WTC11 (cell line): ENCODE measurements around the gene AGPAT3. TPM values are rescaled to one million over a fixed set of nuclear protein-coding genes. Genes with fewer than 3 reads are reported as not detected.
A peak's percentile ranks its signal among the peaks of the same experiment; 100 is the strongest.

ENCODE experiments used
- ATAC-seq: fragments of 200-7000 bp; cut with Tn5 transposase; 2 replicates; pipeline ENCODE4 v1.10.0; 2021; ENCODE audit warnings: mild to moderate bottlenecking, moderate library complexity
- CTCF ChIA-PET: fragments of 300-600 bp; sonication (Branson Sonifier 250); formaldehyde crosslinking; loops from one replicate; lab custom pipeline; 2021; ENCODE audit warnings: antibody characterized with exemption; lab: Charles Lee
- POLR2A ChIA-PET: fragments of 350-600 bp; sonication (Branson Sonifier 250); formaldehyde crosslinking; loops from one replicate; lab custom pipeline; 2021; ENCODE audit warnings: antibody characterized with exemption; lab: Charles Lee
- DNase-seq: peaks from one replicate; pipeline ENCODE4 v3.0.0; 2021; ENCODE audit warnings: low spot score
- H3K27ac Mint-ChIP-seq: 2 replicates; pipeline ENCODE4 v1.8.0; 2021; ENCODE audit warnings: mixed read lengths
- H3K27me3 Mint-ChIP-seq: 2 replicates; pipeline ENCODE4 v1.8.0; 2021; ENCODE audit warnings: low read depth, mild to moderate bottlenecking, moderate library complexity, mixed read lengths
- H3K36me3 Mint-ChIP-seq: 2 replicates; pipeline ENCODE4 v1.8.0; 2021; ENCODE audit warnings: mixed read lengths
- H3K4me1 Mint-ChIP-seq: 2 replicates; pipeline ENCODE4 v1.8.0; 2022; ENCODE audit warnings: mixed read lengths
- H3K4me3 Mint-ChIP-seq: 2 replicates; pipeline ENCODE4 v1.8.0; 2021; ENCODE audit warnings: mild to moderate bottlenecking, moderate library complexity, mixed read lengths
- H3K9me3 Mint-ChIP-seq: 2 replicates; pipeline ENCODE4 v1.8.0; 2021; ENCODE audit warnings: mixed read lengths
- AFF4 ChIP-seq: sonication (generic); formaldehyde crosslinking; IDR thresholded peaks from 2 replicates; pipeline ENCODE4 v1.8.1; 2023; ENCODE audit warnings: mild to moderate bottlenecking, missing genetic modification reagents, borderline replicate concordance
- E2F5 ChIP-seq: sonication (generic); formaldehyde crosslinking; IDR thresholded peaks from 2 replicates; pipeline ENCODE4 v1.8.1; 2022; ENCODE audit warnings: mild to moderate bottlenecking, moderate library complexity, missing genetic modification reagents
- ERG ChIP-seq: fragments of 250-450 bp; sonication (Bioruptor Pico); IDR thresholded peaks from 2 replicates; pipeline ENCODE4 v1.8.0; 2021; ENCODE audit warnings: mild to moderate bottlenecking
- GRHL2 ChIP-seq: fragments of 250-450 bp; sonication (Bioruptor Pico); IDR thresholded peaks from 2 replicates; pipeline ENCODE4 v1.8.0; 2022; ENCODE audit warnings: mild to moderate bottlenecking, moderate library complexity; ENCODE audit not compliant: insufficient replicate concordance, severe bottlenecking
- MLX ChIP-seq: sonication (generic); formaldehyde crosslinking; IDR thresholded peaks from 2 replicates; pipeline ENCODE4 v1.8.1; 2023; ENCODE audit warnings: mild to moderate bottlenecking, missing genetic modification reagents, moderate library complexity
- MYBL2 ChIP-seq: sonication (generic); formaldehyde crosslinking; IDR thresholded peaks from 2 replicates; pipeline ENCODE4 v1.8.1; 2023; ENCODE audit warnings: mild to moderate bottlenecking, moderate library complexity, missing genetic modification reagents
- PRDM15 ChIP-seq: sonication (generic); formaldehyde crosslinking; IDR thresholded peaks from 2 replicates; pipeline ENCODE4 v1.8.0; 2022; ENCODE audit warnings: missing genetic modification reagents
- PRRX2 ChIP-seq: fragments of 250-450 bp; sonication (Bioruptor Pico); IDR thresholded peaks from 2 replicates; pipeline ENCODE4 v1.8.0; 2021; ENCODE audit warnings: mild to moderate bottlenecking
- SMAD4 ChIP-seq: sonication (generic); formaldehyde crosslinking; IDR thresholded peaks from 2 replicates; pipeline ENCODE4 v1.8.0; 2022; ENCODE audit warnings: mild to moderate bottlenecking, missing genetic modification reagents
- TCF7 ChIP-seq: sonication (generic); formaldehyde crosslinking; IDR thresholded peaks from 2 replicates; pipeline ENCODE4 v1.8.0; 2022; ENCODE audit warnings: mild to moderate bottlenecking, low read depth, missing genetic modification reagents, moderate library complexity
- USF1 ChIP-seq: sonication (generic); formaldehyde crosslinking; IDR thresholded peaks from 2 replicates; pipeline ENCODE4 v1.8.0; 2022; ENCODE audit warnings: mild to moderate bottlenecking, missing genetic modification reagents
- ZBTB21 ChIP-seq: sonication (generic); formaldehyde crosslinking; IDR thresholded peaks from 2 replicates; pipeline ENCODE4 v1.8.1; 2023; ENCODE audit warnings: mild to moderate bottlenecking, missing genetic modification reagents, borderline replicate concordance
- ZBTB43 ChIP-seq: sonication (generic); formaldehyde crosslinking; IDR thresholded peaks from 2 replicates; pipeline ENCODE4 v1.8.1; 2023; ENCODE audit warnings: mild to moderate bottlenecking, missing genetic modification reagents
- ZNF219 ChIP-seq: sonication (generic); formaldehyde crosslinking; IDR thresholded peaks from 2 replicates; pipeline ENCODE4 v1.8.0; 2023; ENCODE audit warnings: missing genetic modification reagents, mild to moderate bottlenecking, borderline replicate concordance
- ZNF317 ChIP-seq: sonication (generic); formaldehyde crosslinking; IDR thresholded peaks from 2 replicates; pipeline ENCODE4 v1.8.1; 2023; ENCODE audit warnings: low read depth, mild to moderate bottlenecking, moderate library complexity, missing genetic modification reagents, borderline replicate concordance
- total RNA-seq: library from RNA; stranded (reverse); gene quantifications from 3 replicates; pipeline ENCODE4 v1.2.3, GENCODE V29; 2021

AGPAT3 gene
- total RNA-seq, 1 experiment from 2014 or later, result 5.6 TPM

GRCh38 chr21:44013380-44014088, 148.5 kb downstream of the AGPAT3 start:
- no peaks in the 10 kb centered on the region for H3K36me3 Mint-ChIP-seq
- peaks cover 30% of the 10 kb centered on the region for H3K4me1 Mint-ChIP-seq
- no peak for TF ChIP-seq MLX
- no peak for TF ChIP-seq AFF4 (CRISPR knock-in tag)
- TF ChIP-seq PRDM15, result no peak
- no peak for TF ChIP-seq USF1
- no peak for TF ChIP-seq GRHL2 (CRISPR knock-in tag)
- no peak for TF ChIP-seq ZBTB43
- no peak for TF ChIP-seq PRRX2
- no peak for TF ChIP-seq SMAD4 (CRISPR knock-in tag)
- no peak for TF ChIP-seq ZBTB21 (CRISPR knock-in tag)
- no peak for TF ChIP-seq ERG (CRISPR knock-in tag)
- TF ChIP-seq MYBL2 (CRISPR knock-in tag), result no peak
- no peak for TF ChIP-seq ZNF219 (CRISPR knock-in tag)
- TF ChIP-seq ZNF317 (CRISPR knock-in tag), result no peak
- TF ChIP-seq E2F5 (CRISPR knock-in tag), result no peak
- TF ChIP-seq TCF7 (CRISPR knock-in tag), result no peak
- H3K27me3 Mint-ChIP-seq, result no peaks in the 10 kb centered on the region
- ChIA-PET CTCF (interaction anchor here (1.1 to 2.1 kb wide), 4 partner anchors 38 to 285 kb away, joined by 3 to 6 read pairs (median 4); no protein-coding TSS in a partner anchor), POLR2A (interaction anchor here (1.5 kb wide), 1 partner anchor 25 kb away, joined by 3 read pairs; no protein-coding TSS in a partner anchor)
- peak overlapping the region; percentile 84 for H3K4me3 Mint-ChIP-seq
- H3K9me3 Mint-ChIP-seq, result no peaks in the 10 kb centered on the region
- DNase-seq (no peak), ATAC-seq (no peak)
- H3K27ac Mint-ChIP-seq, result peak overlapping the region; percentile 96
